ENCODE results near the gene DOCK4. TPM values are rescaled to one million over a fixed set of nuclear protein-coding genes. Genes with fewer than 3 reads are reported as not detected.

DOCK4 gene
- total RNA-seq, 1 experiment from 2014 or later = 20.4 TPM

DNA sequence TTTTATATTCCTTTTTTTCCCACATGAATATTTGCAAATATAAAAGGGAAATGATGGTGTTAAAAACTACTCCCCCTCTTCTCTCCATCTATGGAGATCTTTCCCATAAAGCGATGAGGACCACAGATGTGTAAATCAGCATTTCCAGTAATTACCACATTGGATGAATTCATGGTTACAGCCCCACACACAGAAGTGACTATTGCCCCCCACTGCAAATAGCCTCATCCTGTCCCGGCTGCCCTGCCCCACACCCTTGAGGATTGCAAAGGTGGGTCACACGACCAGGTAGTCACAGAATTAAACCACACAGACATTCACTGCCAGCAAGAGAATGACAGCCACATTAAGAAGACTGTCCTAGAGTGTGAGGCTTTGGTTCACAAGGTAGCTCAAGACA is 145.1 kb downstream of the DOCK4 start (continued):
- TF ChIP-seq, protein P1, sequence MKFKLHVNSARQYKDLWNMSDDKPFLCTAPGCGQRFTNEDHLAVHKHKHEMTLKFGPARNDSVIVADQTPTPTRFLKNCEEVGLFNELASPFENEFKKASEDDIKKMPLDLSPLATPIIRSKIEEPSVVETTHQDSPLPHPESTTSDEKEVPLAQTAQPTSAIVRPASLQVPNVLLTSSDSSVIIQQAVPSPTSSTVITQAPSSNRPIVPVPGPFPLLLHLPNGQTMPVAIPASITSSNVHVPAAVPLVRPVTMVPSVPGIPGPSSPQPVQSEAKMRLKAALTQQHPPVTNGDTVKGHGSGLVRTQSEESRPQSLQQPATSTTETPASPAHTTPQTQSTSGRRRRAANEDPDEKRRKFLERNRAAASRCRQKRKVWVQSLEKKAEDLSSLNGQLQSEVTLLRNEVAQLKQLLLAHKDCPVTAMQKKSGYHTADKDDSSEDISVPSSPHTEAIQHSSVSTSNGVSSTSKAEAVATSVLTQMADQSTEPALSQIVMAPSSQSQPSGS (CRISPR knock-in tag; IDR thresholded peaks at IDR 0.05; ENCODE audit: borderline replicate concordance, low read depth) = no peak
- TF ChIP-seq ZNF416 (CRISPR knock-in tag; IDR thresholded peaks at IDR 0.05) = no peak
- TF ChIP-seq ESRRA (CRISPR knock-in tag; IDR thresholded peaks at IDR 0.05; ENCODE audit: borderline replicate concordance) = no peak
- TF ChIP-seq KAT7 (CRISPR knock-in tag; IDR thresholded peaks at IDR 0.05; ENCODE audit: borderline replicate concordance) = no peak
- TF ChIP-seq MYBL2 (CRISPR knock-in tag; IDR thresholded peaks at IDR 0.05) = no peak
- no peak for TF ChIP-seq TCF7 (CRISPR knock-in tag; IDR thresholded peaks at IDR 0.05; ENCODE audit: low read depth)

GRCh38 chr7:112060625-112061024 is 145.6 kb downstream of the DOCK4 start:
- ChIA-PET CTCF (no interaction called here), POLR2A (no interaction called here)
- ATAC-seq = no peak
- Mint-ChIP-seq H3K9me3 (0 out of 2 replicates have a peak, but pooled peaks cover 3% of the 10 kb centered on the region), H3K4me1 (peaks cover 20% of the 10 kb centered on the region), H3K4me3 (no peak overlapping the region), H3K27ac (no peak overlapping the region), H3K36me3 (no peaks in the 10 kb centered on the region), H3K27me3 (ENCODE audit: low read depth) (no peaks in the 10 kb centered on the region)
- no peak for DNase-seq (ENCODE audit: low spot score)
- TF ChIP-seq TEAD1 (CRISPR knock-in tag; IDR thresholded peaks at IDR 0.05) (no peak), ZBTB21 (CRISPR knock-in tag; IDR thresholded peaks at IDR 0.05; ENCODE audit: borderline replicate concordance) (no peak), SMAD4 (CRISPR knock-in tag; IDR thresholded peaks at IDR 0.05) (no peak), AR (CRISPR knock-in tag; IDR thresholded peaks at IDR 0.05) (no peak), KAT7 (CRISPR knock-in tag; IDR thresholded peaks at IDR 0.05; ENCODE audit: borderline replicate concordance) (no peak), ELF4 (CRISPR knock-in tag; IDR thresholded peaks at IDR 0.05; ENCODE audit: low read depth) (no peak), FOXK1 (CRISPR knock-in tag; IDR thresholded peaks at IDR 0.05) (no peak), ZNF281 (CRISPR knock-in tag; IDR thresholded peaks at IDR 0.05) (no peak)
- TF ChIP-seq, protein P2, sequence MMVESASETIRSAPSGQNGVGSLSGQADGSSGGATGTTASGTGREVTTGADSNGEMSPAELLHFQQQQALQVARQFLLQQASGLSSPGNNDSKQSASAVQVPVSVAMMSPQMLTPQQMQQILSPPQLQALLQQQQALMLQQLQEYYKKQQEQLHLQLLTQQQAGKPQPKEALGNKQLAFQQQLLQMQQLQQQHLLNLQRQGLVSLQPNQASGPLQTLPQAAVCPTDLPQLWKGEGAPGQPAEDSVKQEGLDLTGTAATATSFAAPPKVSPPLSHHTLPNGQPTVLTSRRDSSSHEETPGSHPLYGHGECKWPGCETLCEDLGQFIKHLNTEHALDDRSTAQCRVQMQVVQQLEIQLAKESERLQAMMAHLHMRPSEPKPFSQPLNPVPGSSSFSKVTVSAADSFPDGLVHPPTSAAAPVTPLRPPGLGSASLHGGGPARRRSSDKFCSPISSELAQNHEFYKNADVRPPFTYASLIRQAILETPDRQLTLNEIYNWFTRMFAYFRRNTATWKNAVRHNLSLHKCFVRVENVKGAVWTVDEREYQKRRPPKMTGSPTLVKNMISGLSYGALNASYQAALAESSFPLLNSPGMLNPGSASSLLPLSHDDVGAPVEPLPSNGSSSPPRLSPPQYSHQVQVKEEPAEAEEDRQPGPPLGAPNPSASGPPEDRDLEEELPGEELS (CRISPR knock-in tag; IDR thresholded peaks at IDR 0.05) = no peak
- TF ChIP-seq, protein P3, sequence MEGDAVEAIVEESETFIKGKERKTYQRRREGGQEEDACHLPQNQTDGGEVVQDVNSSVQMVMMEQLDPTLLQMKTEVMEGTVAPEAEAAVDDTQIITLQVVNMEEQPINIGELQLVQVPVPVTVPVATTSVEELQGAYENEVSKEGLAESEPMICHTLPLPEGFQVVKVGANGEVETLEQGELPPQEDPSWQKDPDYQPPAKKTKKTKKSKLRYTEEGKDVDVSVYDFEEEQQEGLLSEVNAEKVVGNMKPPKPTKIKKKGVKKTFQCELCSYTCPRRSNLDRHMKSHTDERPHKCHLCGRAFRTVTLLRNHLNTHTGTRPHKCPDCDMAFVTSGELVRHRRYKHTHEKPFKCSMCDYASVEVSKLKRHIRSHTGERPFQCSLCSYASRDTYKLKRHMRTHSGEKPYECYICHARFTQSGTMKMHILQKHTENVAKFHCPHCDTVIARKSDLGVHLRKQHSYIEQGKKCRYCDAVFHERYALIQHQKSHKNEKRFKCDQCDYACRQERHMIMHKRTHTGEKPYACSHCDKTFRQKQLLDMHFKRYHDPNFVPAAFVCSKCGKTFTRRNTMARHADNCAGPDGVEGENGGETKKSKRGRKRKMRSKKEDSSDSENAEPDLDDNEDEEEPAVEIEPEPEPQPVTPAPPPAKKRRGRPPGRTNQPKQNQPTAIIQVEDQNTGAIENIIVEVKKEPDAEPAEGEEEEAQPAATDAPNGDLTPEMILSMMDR (IDR thresholded peaks at IDR 0.05) = no peak
